Activated T-cell treated with anti-CD3 and anti-CD28 coated beads, Interleukin-2, amount 50 U/mL, for 24 hours (primary cell): ENCODE results near the gene PAM.
A peak's percentile ranks its signal among the peaks of the same experiment; 100 is the strongest.
"Not testable (repeated sequence)": the region's sequence is repeated elsewhere in the genome, so short reads cannot be mapped to it uniquely, and the experiment has no call there.

ENCODE experiments used
- DNase-seq: peaks from one replicate; pipeline ENCODE4 v3.0.0-alpha.2; 2020
- H3K27ac Mint-ChIP-seq: 2 replicates; pipeline ENCODE4 v1.8.0; 2020; ENCODE audit warnings: mild to moderate bottlenecking, mixed read lengths
- H3K27me3 Mint-ChIP-seq: 2 replicates; pipeline ENCODE4 v1.8.0; 2020; ENCODE audit warnings: mixed read lengths
- H3K36me3 Mint-ChIP-seq: 2 replicates; pipeline ENCODE4 v1.8.0; 2020; ENCODE audit warnings: low read depth, mixed read lengths
- H3K4me1 Mint-ChIP-seq: 2 replicates; pipeline ENCODE4 v1.8.0; 2020; ENCODE audit warnings: low read depth, mixed read lengths
- H3K4me3 Mint-ChIP-seq: 2 replicates; pipeline ENCODE4 v1.8.0; 2020; ENCODE audit warnings: mild to moderate bottlenecking, moderate library complexity, mixed read lengths
- H3K9me3 Mint-ChIP-seq: 2 replicates; pipeline ENCODE4 v1.8.0; 2020; ENCODE audit warnings: mixed read lengths

Gene PAM

GRCh38 chr5:102740515-102740914, 14.6 kb upstream of the PAM start:
- Mint-ChIP-seq H3K27ac (no peak overlapping the region), H3K36me3 (no peaks in the 10 kb centered on the region), H3K9me3 (no peaks in the 10 kb centered on the region), H3K4me1 (no peaks in the 10 kb centered on the region), H3K4me3 (no peak overlapping the region), H3K27me3 (peaks cover 4% of the 10 kb centered on the region)
- DNase-seq, result no peak

- DNase-seq, result no peak
- Mint-ChIP-seq H3K27ac (no peak overlapping the region), H3K36me3 (no peaks in the 10 kb centered on the region), H3K4me1 (peaks cover 4% of the 10 kb centered on the region), H3K27me3 (peaks cover 4% of the 10 kb centered on the region), H3K4me3 (no peak overlapping the region), H3K9me3 (no peaks in the 10 kb centered on the region)
Measured at GRCh38 chr5:102742215-102742614, 12.9 kb upstream of the PAM start.

- Mint-ChIP-seq H3K27ac (no peak overlapping the region), H3K36me3 (no peaks in the 10 kb centered on the region), H3K27me3 (no peaks in the 10 kb centered on the region), H3K9me3 (no peaks in the 10 kb centered on the region), H3K4me3 (no peak overlapping the region), H3K4me1 (peaks cover 15% of the 10 kb centered on the region)
- DNase-seq, result no peak
Measured at GRCh38 chr5:102743900-102744299, 11.2 kb upstream of the PAM start.

GRCh38 chr5:102747386-102748166, 7.5 kb upstream of the PAM start:
- Mint-ChIP-seq H3K36me3 (no peaks in the 10 kb centered on the region), H3K9me3 (no peaks in the 10 kb centered on the region), H3K4me1 (peaks cover 20% of the 10 kb centered on the region), H3K27me3 (peaks cover 3% of the 10 kb centered on the region), H3K27ac (no peak overlapping the region), H3K4me3 (no peak overlapping the region)
- DNase-seq, result no peak

- H3K27ac Mint-ChIP-seq, result no peak overlapping the region
- no peak for DNase-seq
- no peaks in the 10 kb centered on the region for H3K36me3 Mint-ChIP-seq
- H3K27me3 Mint-ChIP-seq, result peaks cover 20% of the 10 kb centered on the region
- H3K9me3 Mint-ChIP-seq, result peaks cover 4% of the 10 kb centered on the region
- H3K4me3 Mint-ChIP-seq, result no peak overlapping the region
- H3K4me1 Mint-ChIP-seq, result peaks cover 37% of the 10 kb centered on the region
Measured at GRCh38 chr5:102749416-102750030, 5.6 kb upstream of the PAM start.

GRCh38 chr5:102750151-102750834, 4.8 kb upstream of the PAM start:
- H3K4me3 Mint-ChIP-seq, result no peak overlapping the region
- H3K36me3 Mint-ChIP-seq, result peaks cover 2% of the 10 kb centered on the region
- peaks cover 4% of the 10 kb centered on the region for H3K9me3 Mint-ChIP-seq
- H3K27me3 Mint-ChIP-seq, result peaks cover 20% of the 10 kb centered on the region
- H3K4me1 Mint-ChIP-seq, result peaks cover 40% of the 10 kb centered on the region
- H3K27ac Mint-ChIP-seq, result no peak overlapping the region
- DNase-seq, result no peak

- Mint-ChIP-seq H3K27me3 (peaks cover 20% of the 10 kb centered on the region), H3K36me3 (peaks cover 12% of the 10 kb centered on the region), H3K4me1 (peaks cover 50% of the 10 kb centered on the region)
- H3K4me3 Mint-ChIP-seq, H3K27ac Mint-ChIP-seq, DNase-seq, H3K9me3 Mint-ChIP-seq: not testable (repeated sequence)
Measured at GRCh38 chr5:102751903-102752376, 3.2 kb upstream of the PAM start.

- peak overlapping the region; percentile 90 for H3K27ac Mint-ChIP-seq
- H3K27me3 Mint-ChIP-seq, result peaks cover 20% of the 10 kb centered on the region
Measured at GRCh38 chr5:102753889-102754766, 977 bp upstream of the PAM start.

GRCh38 chr5:102755686-102756371, 724 bp downstream of the PAM start:
- Mint-ChIP-seq H3K4me3 (peak overlapping the region; percentile 93), H3K36me3 (peaks cover 14% of the 10 kb centered on the region), H3K4me1 (peaks cover 65% of the 10 kb centered on the region), H3K27ac (peak overlapping the region; percentile 98), H3K27me3 (peaks cover 20% of the 10 kb centered on the region), H3K9me3 (peaks cover 4% of the 10 kb centered on the region)
- DNase-seq, result peak; percentile 79

More at GRCh38 chr5:102753889-102754766, 977 bp upstream of the PAM start:
- Mint-ChIP-seq H3K36me3 (peaks cover 14% of the 10 kb centered on the region), H3K9me3 (peaks cover 4% of the 10 kb centered on the region), H3K4me1 (peaks cover 52% of the 10 kb centered on the region), H3K4me3 (peak overlapping the region; percentile 93)
- DNase-seq, result no peak

GRCh38 chr5:102758576-102758975, 3.5 kb downstream of the PAM start:
- H3K4me1 Mint-ChIP-seq, result peaks cover 82% of the 10 kb centered on the region

GRCh38 chr5:102759289-102759688, 4.2 kb downstream of the PAM start:
- peak overlapping the region; percentile 63 for H3K27ac Mint-ChIP-seq
- peaks cover under 1% of the 10 kb centered on the region for H3K27me3 Mint-ChIP-seq

More at GRCh38 chr5:102758576-102758975, 3.5 kb downstream of the PAM start:
- Mint-ChIP-seq H3K27me3 (peaks cover 7% of the 10 kb centered on the region), H3K4me3 (peak overlapping the region; percentile 16), H3K27ac (peak overlapping the region; percentile 76), H3K9me3 (no peaks in the 10 kb centered on the region), H3K36me3 (peaks cover 14% of the 10 kb centered on the region)
- no peak for DNase-seq

GRCh38 chr5:102759700-102760099, 4.6 kb downstream of the PAM start:
- DNase-seq, result no peak
- Mint-ChIP-seq H3K36me3 (peaks cover 17% of the 10 kb centered on the region), H3K27ac (peak overlapping the region; percentile 58), H3K4me1 (peaks cover 81% of the 10 kb centered on the region), H3K4me3 (peak overlapping the region; percentile 2), H3K9me3 (no peaks in the 10 kb centered on the region), H3K27me3 (no peaks in the 10 kb centered on the region)

More at GRCh38 chr5:102759289-102759688, 4.2 kb downstream of the PAM start:
- Mint-ChIP-seq H3K9me3 (no peaks in the 10 kb centered on the region), H3K36me3 (peaks cover 14% of the 10 kb centered on the region), H3K4me1 (peaks cover 81% of the 10 kb centered on the region), H3K4me3 (peak overlapping the region; percentile 2)
- no peak for DNase-seq

- no peak for DNase-seq
Measured at GRCh38 chr5:102760815-102761214, 5.7 kb downstream of the PAM start.

More at GRCh38 chr5:102760815-102761214, 5.7 kb downstream of the PAM start:
- peaks cover 22% of the 10 kb centered on the region for H3K36me3 Mint-ChIP-seq
- H3K9me3 Mint-ChIP-seq, result no peaks in the 10 kb centered on the region
- peak overlapping the region; percentile 49 for H3K4me3 Mint-ChIP-seq
- no peaks in the 10 kb centered on the region for H3K27me3 Mint-ChIP-seq
- peaks cover 91% of the 10 kb centered on the region for H3K4me1 Mint-ChIP-seq
- H3K27ac Mint-ChIP-seq, result peak overlapping the region; percentile 92
